GM19193 (cell line): Measurements from ENCODE around the gene TMEM184B.

ENCODE experiments used
- POLR2A ChIP-seq: IDR thresholded peaks from 4 replicates; pipeline ENCODE4 v1.6.1; 2011; ENCODE audit not compliant: insufficient read depth, insufficient read length; ENCODE audit errors: extremely low read depth

TMEM184B gene

GRCh38 chr22:38232196-38232595 is 40.6 kb downstream of the TMEM184B start:
- TF ChIP-seq POLR2A, result no peak

- TF ChIP-seq POLR2A, result no peak
These were observed 41.9 kb downstream of the TMEM184B start for GRCh38 chr22:38230916-38231315.

GRCh38 chr22:38230108-38230825 is 42.5 kb downstream of the TMEM184B start:
- no peak for TF ChIP-seq POLR2A

GRCh38 chr22:38228873-38229740 is 43.7 kb downstream of the TMEM184B start:
- no peak for TF ChIP-seq POLR2A

GRCh38 chr22:38228326-38228872 is 44.4 kb downstream of the TMEM184B start:
- no peak for TF ChIP-seq POLR2A

GRCh38 chr22:38226853-38227649 is 45.8 kb downstream of the TMEM184B start:
- no peak for TF ChIP-seq POLR2A

- no peak for TF ChIP-seq POLR2A
These were observed 49.4 kb downstream of the TMEM184B start for GRCh38 chr22:38223289-38223960.

- no peak for TF ChIP-seq POLR2A
These were observed 50.1 kb downstream of the TMEM184B start for GRCh38 chr22:38222797-38223119.

GRCh38 chr22:38221908-38222796 is 50.7 kb downstream of the TMEM184B start:
- TF ChIP-seq POLR2A, result no peak

- TF ChIP-seq POLR2A, result no peak
These were observed 51.4 kb downstream of the TMEM184B start for GRCh38 chr22:38221407-38221806.

- TF ChIP-seq POLR2A, result no peak
These were observed 52.0 kb downstream of the TMEM184B start for GRCh38 chr22:38220653-38221386.

GRCh38 chr22:38220163-38220562 is 52.6 kb downstream of the TMEM184B start:
- no peak for TF ChIP-seq POLR2A

- no peak for TF ChIP-seq POLR2A
These were observed 53.2 kb downstream of the TMEM184B start for GRCh38 chr22:38219632-38220031.
